ENCODE measurements around the gene HSPB7. TPM values are rescaled to one million over a fixed set of nuclear protein-coding genes. Genes with fewer than 3 reads are reported as not detected.

The HSPB7 gene
- total and polyA plus RNA-seq, 4 donors: 0.28 to 1.4 (median 0.35) TPM

- no peak for TF ChIP-seq EGR1 (IDR thresholded peaks at IDR 0.05; ENCODE audit: low read depth in 2 of 2)
- TF ChIP-seq FOXA1 (IDR thresholded peaks at IDR 0.05): no peak
- TF ChIP-seq NR2F2 (IDR thresholded peaks at IDR 0.05): no peak
- no peak for TF ChIP-seq REST (IDR thresholded peaks at IDR 0.05)
- TF ChIP-seq HNF4A (conservative IDR thresholded peaks at IDR 0.05): no peak
- no peak overlapping the region for H3K9ac ChIP-seq (ENCODE audit: low read depth in 1 of 2, low read length in 2 of 2)
These were observed 46.9 kb downstream of the HSPB7 start for GRCh38 chr1:15970911-15971310.

GRCh38 chr1:15969321-15969880 lies 48.4 kb downstream of the HSPB7 start:
- DNase-seq (ENCODE audit: low spot score): no peak
- TF ChIP-seq SP1 (IDR thresholded peaks at IDR 0.05) (no peak), MAX (IDR thresholded peaks at IDR 0.05) (no peak), ATF3 (IDR thresholded peaks at IDR 0.05) (no peak), YY1 (IDR thresholded peaks at IDR 0.05) (no peak), FOXA1 (IDR thresholded peaks at IDR 0.05) (no peak), RAD21 (IDR thresholded peaks at IDR 0.05) (no peak), ZBTB33 (IDR thresholded peaks at IDR 0.05) (no peak), GABPA (IDR thresholded peaks at IDR 0.05 in 1 of 2, conservative IDR thresholded peaks at IDR 0.05 in 1 of 2) (no peak), HNF4G (IDR thresholded peaks at IDR 0.05) (no peak), JUND (IDR thresholded peaks at IDR 0.05) (no peak)

More at GRCh38 chr1:15970911-15971310, 46.9 kb downstream of the HSPB7 start:
- Histone ChIP-seq H3K27me3 (ENCODE audit: control insufficient read depth in 4 of 4, insufficient read depth in 4 of 4, low read length in 3 of 4) (no peaks in the 10 kb centered on the region), H3K9me3 (ENCODE audit: control insufficient read depth in 4 of 4, low read length in 3 of 4) (no peaks in the 10 kb centered on the region), H3K4me3 (ENCODE audit: low read depth in 1 of 3, low read length in 3 of 3) (no peak overlapping the region), H3K4me1 (ENCODE audit: control insufficient read depth in 4 of 4, insufficient read depth in 4 of 4, low read length in 3 of 4) (peaks cover 0 to 11% (median 10%) of the 10 kb centered on the region in 4 donors), H3K27ac (ENCODE audit: low read depth in 1 of 2, low read length in 2 of 2) (no peak overlapping the region), H3K36me3 (ENCODE audit: control insufficient read depth in 4 of 4, insufficient read depth in 3 of 4, low read depth in 1 of 4, low read length in 3 of 4) (peaks cover 9 to 15% (median 13%) of the 10 kb centered on the region in 4 donors)
- DNase-seq (ENCODE audit: low spot score): no peak

More at GRCh38 chr1:15969321-15969880, 48.4 kb downstream of the HSPB7 start:
- Histone ChIP-seq H3K9me3 (ENCODE audit: control insufficient read depth in 4 of 4, low read length in 3 of 4) (no peaks in the 10 kb centered on the region), H3K4me3 (ENCODE audit: low read depth in 1 of 3, low read length in 3 of 3) (no peak overlapping the region), H3K27me3 (ENCODE audit: control insufficient read depth in 4 of 4, insufficient read depth in 4 of 4, low read length in 3 of 4) (no peaks in the 10 kb centered on the region), H3K9ac (ENCODE audit: low read depth in 1 of 2, low read length in 2 of 2) (no peak overlapping the region), H3K27ac (ENCODE audit: low read depth in 1 of 2, low read length in 2 of 2) (no peak overlapping the region), H3K4me1 (ENCODE audit: control insufficient read depth in 4 of 4, insufficient read depth in 4 of 4, low read length in 3 of 4) (peaks cover 0 to 3% (median 2%) of the 10 kb centered on the region in 4 donors), H3K36me3 (ENCODE audit: control insufficient read depth in 4 of 4, insufficient read depth in 3 of 4, low read depth in 1 of 4, low read length in 3 of 4) (peaks cover 9 to 17% (median 14%) of the 10 kb centered on the region in 4 donors)
- 98% methylated on average over 13 of the region's 13 CpGs for WGBS
